LNCaP clone FGC (cell line): ENCODE measurements around the gene ZNF646.

Experiments used
- DNase-seq: peaks from one replicate; pipeline ENCODE4 v3.0.0-alpha.2; 2011; ENCODE audit warnings: low read depth
- H3K4me3 ChIP-seq: 2 replicates; pipeline ENCODE4 v1.5.1; 2011; ENCODE audit warnings: mild to moderate bottlenecking, low read depth, low read length, control low read depth
- TF ChIP-seq, protein P1 (sequence below): IDR thresholded peaks from 2 replicates; pipeline ENCODE4 v1.5.1; 2012; ENCODE audit warnings: mild to moderate bottlenecking; ENCODE audit not compliant: control insufficient read depth, insufficient read depth; ENCODE audit errors: extremely low read depth

Gene ZNF646

DNA sequence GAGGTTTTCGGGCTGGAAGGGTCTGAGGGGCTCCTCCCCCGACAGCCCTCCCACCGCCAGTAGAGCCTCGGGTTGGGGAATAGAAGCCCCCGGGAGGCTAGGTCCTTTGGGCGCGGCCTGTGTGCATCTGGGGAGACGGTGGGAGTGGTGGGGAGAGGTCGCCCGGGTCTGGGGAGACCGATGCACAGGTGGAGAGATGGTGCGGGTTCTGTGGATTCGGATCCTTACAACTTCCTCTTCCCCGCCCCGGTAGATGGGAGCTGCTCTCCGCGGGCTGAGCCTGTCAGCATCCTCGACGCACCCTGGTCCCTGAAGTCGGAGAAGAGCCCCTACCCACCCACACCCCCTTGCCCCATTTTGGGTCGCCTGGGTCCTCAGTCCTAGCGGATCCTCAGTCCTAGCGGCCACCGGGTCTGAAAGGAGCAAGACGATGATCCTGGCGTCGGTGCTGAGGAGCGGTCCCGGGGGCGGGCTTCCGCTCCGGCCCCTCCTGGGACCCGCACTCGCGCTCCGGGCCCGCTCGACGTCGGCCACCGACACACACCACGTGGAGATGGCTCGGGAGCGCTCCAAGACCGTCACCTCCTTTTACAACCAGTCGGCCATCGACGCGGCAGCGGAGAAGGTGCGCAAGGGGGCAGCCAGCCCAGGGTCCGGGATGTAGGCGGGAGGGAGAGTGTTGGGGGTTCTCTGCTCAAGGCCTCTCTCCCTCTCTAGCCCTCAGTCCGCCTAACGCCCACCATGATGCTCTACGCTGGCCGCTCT, 34.8 kb downstream of the ZNF646 start:
- peak overlapping the region; percentile 95 for H3K4me3 ChIP-seq
- TF ChIP-seq, protein P1, sequence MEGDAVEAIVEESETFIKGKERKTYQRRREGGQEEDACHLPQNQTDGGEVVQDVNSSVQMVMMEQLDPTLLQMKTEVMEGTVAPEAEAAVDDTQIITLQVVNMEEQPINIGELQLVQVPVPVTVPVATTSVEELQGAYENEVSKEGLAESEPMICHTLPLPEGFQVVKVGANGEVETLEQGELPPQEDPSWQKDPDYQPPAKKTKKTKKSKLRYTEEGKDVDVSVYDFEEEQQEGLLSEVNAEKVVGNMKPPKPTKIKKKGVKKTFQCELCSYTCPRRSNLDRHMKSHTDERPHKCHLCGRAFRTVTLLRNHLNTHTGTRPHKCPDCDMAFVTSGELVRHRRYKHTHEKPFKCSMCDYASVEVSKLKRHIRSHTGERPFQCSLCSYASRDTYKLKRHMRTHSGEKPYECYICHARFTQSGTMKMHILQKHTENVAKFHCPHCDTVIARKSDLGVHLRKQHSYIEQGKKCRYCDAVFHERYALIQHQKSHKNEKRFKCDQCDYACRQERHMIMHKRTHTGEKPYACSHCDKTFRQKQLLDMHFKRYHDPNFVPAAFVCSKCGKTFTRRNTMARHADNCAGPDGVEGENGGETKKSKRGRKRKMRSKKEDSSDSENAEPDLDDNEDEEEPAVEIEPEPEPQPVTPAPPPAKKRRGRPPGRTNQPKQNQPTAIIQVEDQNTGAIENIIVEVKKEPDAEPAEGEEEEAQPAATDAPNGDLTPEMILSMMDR: no peak
- no peak for DNase-seq

DNA sequence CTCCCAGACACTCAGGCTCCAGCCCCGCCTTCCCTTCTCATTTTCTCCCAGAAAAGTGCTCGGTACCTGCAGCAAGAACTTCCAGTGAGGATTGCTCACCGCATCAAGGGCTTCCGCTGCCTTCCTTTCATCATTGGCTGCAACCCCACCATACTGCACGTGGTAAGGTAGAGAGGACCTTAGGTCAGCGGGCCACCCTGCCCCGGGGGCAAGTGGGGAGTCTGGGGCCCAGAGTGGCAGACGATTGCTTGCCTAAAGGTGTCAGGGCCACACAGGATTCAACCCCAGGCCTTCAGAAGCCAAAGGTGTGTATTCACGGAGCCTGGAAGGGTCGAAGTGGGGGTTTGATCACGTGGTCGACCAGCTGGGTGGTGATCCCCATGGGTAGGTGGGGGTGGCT, 35.4 kb downstream of the ZNF646 start:
- TF ChIP-seq, protein P1: no peak
- no peak for DNase-seq
- no peak overlapping the region for H3K4me3 ChIP-seq

DNA sequence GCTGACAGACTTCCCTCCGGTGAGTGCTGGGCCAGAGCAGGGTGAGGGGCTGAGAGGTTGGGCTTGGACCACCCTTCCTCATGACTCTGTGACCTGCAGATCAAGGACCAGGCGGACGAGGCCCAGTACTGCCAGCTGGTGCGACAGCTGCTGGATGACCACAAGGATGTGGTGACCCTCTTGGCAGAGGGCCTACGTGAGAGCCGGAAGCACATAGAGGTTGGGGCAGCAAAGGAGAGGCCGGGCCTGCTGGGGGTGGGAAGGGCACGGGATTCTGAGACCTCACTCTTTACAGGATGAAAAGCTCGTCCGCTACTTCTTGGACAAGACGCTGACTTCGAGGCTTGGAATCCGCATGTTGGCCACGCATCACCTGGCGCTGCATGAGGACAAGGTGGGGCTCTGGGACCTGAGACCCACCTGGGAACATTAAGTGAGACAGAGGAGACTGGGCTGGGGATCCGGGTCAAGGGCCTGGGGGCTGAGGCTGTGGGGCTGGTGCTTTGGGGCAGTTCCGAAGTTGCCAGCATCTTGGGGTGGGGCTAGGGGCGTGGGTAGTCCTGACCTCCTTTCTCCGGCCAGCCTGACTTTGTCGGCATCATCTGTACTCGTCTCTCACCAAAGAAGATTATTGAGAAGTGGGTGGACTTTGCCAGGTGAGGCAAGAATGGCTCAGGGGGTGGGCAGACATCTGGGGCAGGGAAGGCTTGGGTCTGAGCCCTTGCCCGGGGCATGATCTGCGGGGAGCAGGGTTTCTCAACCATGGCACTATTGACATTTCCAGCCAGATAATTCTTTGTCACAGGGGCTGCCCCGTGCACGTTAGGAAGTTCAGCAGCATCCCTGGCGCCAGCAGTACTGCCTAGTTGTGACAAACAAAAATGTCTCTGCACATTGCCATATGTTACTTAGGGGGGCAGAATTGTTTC, 36.1 kb downstream of the ZNF646 start:
- TF ChIP-seq, protein P1: no peak
- no peak overlapping the region for H3K4me3 ChIP-seq
- no peak for DNase-seq

DNA sequence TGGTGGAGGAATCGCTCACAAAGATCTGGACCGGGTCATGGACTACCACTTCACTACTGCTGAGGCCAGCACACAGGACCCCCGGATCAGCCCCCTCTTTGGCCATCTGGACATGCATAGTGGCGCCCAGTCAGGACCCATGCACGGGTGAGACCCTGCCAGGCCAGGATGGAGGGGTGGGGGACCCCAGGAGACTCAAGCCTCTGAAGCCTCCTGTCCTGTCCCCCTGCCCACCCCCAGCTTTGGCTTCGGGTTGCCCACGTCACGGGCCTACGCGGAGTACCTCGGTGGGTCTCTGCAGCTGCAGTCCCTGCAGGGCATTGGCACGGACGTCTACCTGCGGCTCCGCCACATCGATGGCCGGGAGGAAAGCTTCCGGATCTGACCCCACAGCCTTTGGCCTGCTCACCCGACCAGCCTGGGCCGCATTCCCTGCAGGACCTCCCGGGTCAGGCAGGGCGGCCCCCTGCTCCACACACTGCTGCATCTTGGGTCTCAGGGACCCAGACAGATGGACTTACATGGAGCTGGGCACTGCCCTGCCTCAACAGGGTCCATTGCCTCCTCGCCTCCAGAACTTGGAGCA, 37.8 kb downstream of the ZNF646 start:
- no peak for DNase-seq
- TF ChIP-seq, protein P1: no peak
- H3K4me3 ChIP-seq: no peak overlapping the region

DNA sequence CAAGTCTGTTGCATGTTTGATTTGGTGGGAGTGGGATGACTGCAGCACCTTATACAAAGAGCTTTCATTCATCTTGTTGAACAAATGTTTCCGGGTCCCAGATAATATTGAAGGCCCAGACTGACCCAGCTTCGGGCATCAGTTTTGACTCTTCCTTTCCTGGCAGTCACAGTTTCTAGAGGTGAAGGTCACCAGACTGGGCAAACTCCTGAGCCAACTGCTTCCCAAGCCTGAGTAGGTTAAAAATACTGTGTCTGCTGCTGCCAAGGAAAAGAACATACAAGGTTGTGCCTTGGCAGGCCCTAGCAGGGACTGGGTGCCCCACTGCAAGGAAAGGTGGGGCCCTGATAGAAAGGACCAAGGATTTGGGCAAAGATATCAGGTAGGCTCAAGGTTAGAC, 38.5 kb downstream of the ZNF646 start:
- H3K4me3 ChIP-seq: no peak overlapping the region
- DNase-seq: no peak
- TF ChIP-seq, protein P1: no peak

DNA sequence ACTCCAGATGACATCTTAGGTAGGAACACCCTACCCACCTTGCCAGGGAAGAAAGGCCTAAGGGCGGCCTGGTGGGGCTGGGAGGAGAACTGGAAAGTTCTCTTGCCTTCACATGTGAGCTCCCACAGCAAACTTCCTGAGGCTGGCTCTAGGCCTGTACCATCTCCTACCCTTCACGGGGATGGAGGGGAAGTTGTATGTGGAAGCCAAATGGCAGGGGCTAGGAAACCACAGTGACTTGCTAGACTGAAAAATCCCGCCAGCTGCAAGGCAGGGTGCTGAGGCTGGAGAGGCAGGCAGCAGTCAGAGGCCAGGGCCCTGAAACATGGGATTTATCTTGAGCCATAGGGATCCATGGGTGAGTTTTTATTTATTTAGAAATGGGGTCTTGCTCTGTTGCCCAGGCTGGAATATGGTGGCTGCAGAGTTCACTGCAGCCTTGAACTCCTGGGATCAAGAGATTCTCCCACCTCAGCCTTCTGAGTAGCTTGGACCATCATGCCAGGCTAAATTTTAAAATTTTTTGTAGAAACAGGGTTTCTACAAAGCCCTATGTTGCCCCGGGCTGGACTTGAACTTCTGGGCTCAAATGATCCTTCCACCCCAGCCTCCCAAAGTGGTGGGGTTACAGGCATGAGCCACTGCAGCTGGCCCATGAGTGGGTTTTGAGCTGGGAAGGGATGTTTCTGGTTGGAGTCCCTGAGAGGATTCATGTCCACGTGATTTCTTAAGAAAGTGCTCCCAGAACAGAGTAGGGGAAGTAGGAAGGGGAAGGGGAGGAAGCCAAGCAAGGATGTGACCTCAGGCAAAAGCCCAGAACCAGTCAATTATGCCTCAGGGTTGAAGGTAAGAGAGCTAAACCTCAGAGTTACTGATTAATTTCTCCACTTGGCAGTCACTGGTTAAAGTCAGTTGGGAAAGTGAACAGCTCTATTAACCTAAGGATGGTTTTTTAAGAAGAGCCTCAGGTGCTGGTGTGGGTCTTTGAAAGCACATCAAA, 39.2 kb downstream of the ZNF646 start:
- DNase-seq: no peak
- TF ChIP-seq, protein P1: no peak
- no peak overlapping the region for H3K4me3 ChIP-seq
